Measurements from ENCODE around the gene EPS8L1.

GRCh38 chr19:55084416-55084815, 8.7 kb downstream of the EPS8L1 start:
- TF ChIP-seq CTCF (IDR thresholded peaks at IDR 0.05) (no peak), GABPA (IDR thresholded peaks at IDR 0.05; ENCODE audit: low read depth) (no peak), ZBTB33 (IDR thresholded peaks at IDR 0.05; ENCODE audit: borderline replicate concordance, low read depth) (no peak), JUND (IDR thresholded peaks at IDR 0.05) (no peak)
